Kidney (tissue), 14 donors: ENCODE measurements around the gene AASS. TPM values are rescaled to one million over a fixed set of nuclear protein-coding genes. Genes with fewer than 3 reads are reported as not detected.

ENCODE experiments used
- DNase-seq, 5 donors: peaks; one replicate each; pipeline ENCODE4 v3.0.0-alpha.2; 2013 to 2020
- FAIRE-seq: peaks from 2 replicates; lab custom pipeline; 2012; peaks lifted over from hg19 to GRCh38; lab: Jason Lieb, UNC
- H3K27ac ChIP-seq, 2 donors: one replicate each; pipeline ENCODE4 v1.7.0; 2013; ENCODE audit warnings: low read depth in 2 of 2, low read length in 2 of 2, inconsistent platforms in 1 of 2
- H3K27me3 ChIP-seq: one replicate; pipeline ENCODE4 v1.7.1; 2013; ENCODE audit warnings: low read length, inconsistent platforms; ENCODE audit not compliant: control insufficient read depth, insufficient read depth
- H3K36me3 ChIP-seq, 3 donors: one replicate each; pipeline versions ENCODE4 v1.7.0 to v1.7.1; 2013; ENCODE audit warnings: low read length in 3 of 3, control low read depth in 1 of 3, inconsistent platforms in 1 of 3; ENCODE audit not compliant: insufficient read depth in 3 of 3, control insufficient read depth in 2 of 3
- H3K4me1 ChIP-seq, 3 donors: one replicate each; pipeline versions ENCODE4 v1.7.0 to v1.7.1; 2013; ENCODE audit warnings: low read length in 3 of 3, inconsistent platforms in 1 of 3, low read depth in 1 of 3; ENCODE audit not compliant: control insufficient read depth in 2 of 3, insufficient read depth in 2 of 3
- H3K4me3 ChIP-seq, 3 donors: one replicate each; pipeline versions ENCODE4 v1.7.0 to v1.8.1; 2013; ENCODE audit warnings: low read length in 3 of 3, control low read depth in 1 of 3, inconsistent platforms in 1 of 3
- H3K9ac ChIP-seq, 3 donors: one replicate each; pipeline versions ENCODE4 v1.7.0 to v1.7.1; 2013; ENCODE audit warnings: low read length in 3 of 3, control low read depth in 1 of 3, inconsistent platforms in 1 of 3
- H3K9me3 ChIP-seq, 3 donors: one replicate each; pipeline versions ENCODE4 v1.7.0 to v1.7.1; 2013; ENCODE audit warnings: low read length in 3 of 3, control low read depth in 1 of 3, inconsistent platforms in 1 of 3; ENCODE audit not compliant: control insufficient read depth in 2 of 3, insufficient read depth in 1 of 3
- CTCF ChIP-seq: IDR thresholded peaks from 3 replicates; pipeline ENCODE4 v1.5.1; 2012; ENCODE audit warnings: mild to moderate bottlenecking, moderate library complexity, borderline replicate concordance; ENCODE audit not compliant: insufficient read depth; ENCODE audit errors: extremely low read depth
- intact Hi-C: fragments of 100-400 bp; cut with DNase I; formaldehyde crosslinking; loops from one replicate; pipeline ENCODE4 v1.11.1; 2022
- polyA plus RNA-seq: library from polyadenylated mRNA; stranded (reverse); fragments of 350-450 nt; fragmentation: Illumina TruSeq; extraction: RNeasy Lipid Tissue Mini Kit (QIAGEN cat#74804); gene quantifications from one replicate; pipeline ENCODE4 v1.2.3, GENCODE V29; 2014; ENCODE audit warnings: low read depth, low replicate concordance; ENCODE audit not compliant: insufficient read depth
- total RNA-seq: library from RNA; stranded (reverse); fragmentation: NEBNext Ultra II Directional; extraction: Animal tissue kit (Norgen Biotek cat#: 25700); gene quantifications from one replicate; pipeline ENCODE4 v1.2.1, GENCODE V29; 2021
- donor health status: control.
- donor health status: control.
- donor health status: control.
- donor health status: control.
- donor health status: control.
- donor health status: DM: yes; HTN: yes; CAD: no.
- donor health status: Normal renal cell carcinoma (clear cell type).

Gene AASS
- total and polyA plus RNA-seq, 2 donors from 2014 or later, result 4.9 to 24.2 TPM

- intact Hi-C loops, result no loop called here
- H3K9me3 ChIP-seq, result no peaks in the 10 kb centered on the region
- H3K4me1 ChIP-seq, result no peaks in the 10 kb centered on the region
- DNase-seq (no peak), FAIRE-seq (no peak)
- no peaks in the 10 kb centered on the region for H3K27me3 ChIP-seq
- H3K27ac ChIP-seq, result no peak overlapping the region
- H3K36me3 ChIP-seq, result peaks cover 5 to 13% (median 8%) of the 10 kb centered on the region in 3 donors
- no peak overlapping the region for H3K4me3 ChIP-seq
- H3K9ac ChIP-seq, result no peak overlapping the region
- no peak for TF ChIP-seq CTCF
Measured at GRCh38 chr7:122072924-122073599, 71.0 kb downstream of the AASS start.

- H3K9me3 ChIP-seq, result no peaks in the 10 kb centered on the region
- H3K9ac ChIP-seq, result no peak overlapping the region
- no peaks in the 10 kb centered on the region for H3K27me3 ChIP-seq
- TF ChIP-seq CTCF, result no peak
- no peak overlapping the region for H3K27ac ChIP-seq
- peaks cover under 1 to 5% (median 4%) of the 10 kb centered on the region in 3 donors for H3K36me3 ChIP-seq
- DNase-seq (no peak), FAIRE-seq (no peak)
- intact Hi-C loops, result no loop called here
- H3K4me1 ChIP-seq, result no peaks in the 10 kb centered on the region
- H3K4me3 ChIP-seq, result no peak overlapping the region
Measured at GRCh38 chr7:122072272-122072671, 71.8 kb downstream of the AASS start.

- TF ChIP-seq CTCF, result no peak
- no peaks in the 10 kb centered on the region for H3K9me3 ChIP-seq
- H3K9ac ChIP-seq, result no peak overlapping the region
- H3K4me3 ChIP-seq, result no peak overlapping the region
- no peaks in the 10 kb centered on the region for H3K27me3 ChIP-seq
- H3K36me3 ChIP-seq, result peaks cover 0 to 4% (median 0%) of the 10 kb centered on the region in 3 donors
- H3K27ac ChIP-seq, result no peak overlapping the region
- no peak for DNase-seq
- intact Hi-C loops, result no loop called here
- no peak for FAIRE-seq
- no peaks in the 10 kb centered on the region for H3K4me1 ChIP-seq
Measured at GRCh38 chr7:122070834-122071233, 73.2 kb downstream of the AASS start.
